KMS-11 (cell line): Measurements from ENCODE around the gene TEX28.

ENCODE experiments used
- H2AFZ ChIP-seq: fragments of 200-600 bp; sonication (generic); 2 replicates; pipeline ENCODE4 v1.6.1; 2016; ENCODE audit warnings: antibody characterized with exemption, mixed run types, low read depth
- H3K27ac ChIP-seq: fragments of 200-600 bp; sonication (generic); 2 replicates; pipeline ENCODE4 v1.6.1; 2016; ENCODE audit warnings: mild to moderate bottlenecking, mixed run types
- H3K27me3 ChIP-seq: fragments of 200-600 bp; sonication (generic); 2 replicates; pipeline ENCODE4 v1.6.1; 2017; ENCODE audit warnings: mild to moderate bottlenecking, low read depth, mixed run types, moderate library complexity; ENCODE audit not compliant: insufficient read depth
- H3K36me3 ChIP-seq: fragments of 200-600 bp; sonication (generic); 2 replicates; pipeline ENCODE4 v1.6.1; 2017; ENCODE audit warnings: mild to moderate bottlenecking, mixed run types; ENCODE audit not compliant: insufficient read depth
- H3K4me1 ChIP-seq: fragments of 200-600 bp; sonication (generic); 2 replicates; pipeline ENCODE4 v1.6.1; 2016; ENCODE audit warnings: mild to moderate bottlenecking, low read depth, mixed run types; ENCODE audit not compliant: poor library complexity, severe bottlenecking
- H3K4me2 ChIP-seq: fragments of 200-600 bp; sonication (generic); 2 replicates; pipeline ENCODE4 v1.7.0; 2016; ENCODE audit warnings: mild to moderate bottlenecking, mixed run types
- H3K4me3 ChIP-seq: fragments of 200-600 bp; sonication (generic); IDR thresholded peaks from 2 replicates; pipeline ENCODE4 v1.6.1; 2017; ENCODE audit warnings: low read depth, low read length, mixed read lengths; ENCODE audit not compliant: insufficient read depth
- H3K79me2 ChIP-seq: fragments of 200-600 bp; sonication (generic); 2 replicates; pipeline ENCODE4 v1.6.1; 2016; ENCODE audit warnings: low read depth, mixed run types; ENCODE audit not compliant: insufficient read depth
- H3K9ac ChIP-seq: fragments of 200-600 bp; sonication (generic); 2 replicates; pipeline ENCODE4 v1.6.1; 2016; ENCODE audit warnings: mild to moderate bottlenecking, mixed run types
- H4K20me1 ChIP-seq: fragments of 200-600 bp; sonication (generic); 2 replicates; pipeline ENCODE4 v1.6.1; 2016; ENCODE audit warnings: mild to moderate bottlenecking, mixed run types; ENCODE audit not compliant: insufficient read depth
- CTCF ChIP-seq: fragments of 200-600 bp; sonication (generic); conservative IDR thresholded peaks from 2 replicates; pipeline ENCODE4 v1.6.1; 2017; ENCODE audit warnings: low read depth, mild to moderate bottlenecking, antibody characterized with exemption, low read length, moderate library complexity, mixed read lengths

The TEX28 gene

GRCh38 chrX:154322890-154323289 lies 28.0 kb upstream of the TEX28 start:
- H3K27me3 ChIP-seq = peaks cover 3% of the 10 kb centered on the region; the same call in 1 of the 2 replicates

GRCh38 chrX:154321594-154321993 lies 26.7 kb upstream of the TEX28 start:
- H2AFZ ChIP-seq = peak overlapping the region; percentile 10; the same call in 1 of the 2 replicates
- H3K27ac ChIP-seq = no peak overlapping the region
- peaks cover 3% of the 10 kb centered on the region; the same call in 1 of the 2 replicates for H3K27me3 ChIP-seq
- peak overlapping the region; percentile 9; the same call in 1 of the 2 replicates for H3K4me2 ChIP-seq
- no peaks in the 10 kb centered on the region for H3K79me2 ChIP-seq
- H3K9ac ChIP-seq = no peak overlapping the region
- H3K4me1 ChIP-seq = peaks cover 10% of the 10 kb centered on the region
- no peaks in the 10 kb centered on the region for H3K36me3 ChIP-seq
- TF ChIP-seq CTCF = no peak
- H3K4me3 ChIP-seq = no peak overlapping the region
- H4K20me1 ChIP-seq = no peaks in the 10 kb centered on the region

More at GRCh38 chrX:154322890-154323289, 28.0 kb upstream of the TEX28 start:
- no peak overlapping the region for H3K4me3 ChIP-seq
- no peaks in the 10 kb centered on the region for H3K79me2 ChIP-seq
- peaks cover 10% of the 10 kb centered on the region for H3K4me1 ChIP-seq
- H3K36me3 ChIP-seq = no peaks in the 10 kb centered on the region
- no peak overlapping the region for H3K4me2 ChIP-seq
- no peak overlapping the region for H3K27ac ChIP-seq
- no peak for TF ChIP-seq CTCF
- no peak overlapping the region for H3K9ac ChIP-seq
- H4K20me1 ChIP-seq = no peaks in the 10 kb centered on the region
- no peak overlapping the region for H2AFZ ChIP-seq

- Histone ChIP-seq H2AFZ (no peak overlapping the region), H3K27ac (no peak overlapping the region)
Observed at GRCh38 chrX:154321152-154321551, 26.2 kb upstream of the TEX28 start.

GRCh38 chrX:154320406-154320805 lies 25.5 kb upstream of the TEX28 start:
- no peak for TF ChIP-seq CTCF
- H2AFZ ChIP-seq = no peak overlapping the region
- no peaks in the 10 kb centered on the region for H3K79me2 ChIP-seq
- H3K27me3 ChIP-seq = peaks cover 1% of the 10 kb centered on the region; the same call in 1 of the 2 replicates
- no peak overlapping the region for H3K27ac ChIP-seq
- no peak overlapping the region for H3K4me3 ChIP-seq
- no peaks in the 10 kb centered on the region for H4K20me1 ChIP-seq
- H3K4me2 ChIP-seq = no peak overlapping the region
- H3K9ac ChIP-seq = no peak overlapping the region
- H3K4me1 ChIP-seq = peaks cover 10% of the 10 kb centered on the region
- H3K36me3 ChIP-seq = no peaks in the 10 kb centered on the region

More at GRCh38 chrX:154321152-154321551, 26.2 kb upstream of the TEX28 start:
- H3K9ac ChIP-seq = no peak overlapping the region
- peaks cover 10% of the 10 kb centered on the region for H3K4me1 ChIP-seq
- H3K79me2 ChIP-seq = no peaks in the 10 kb centered on the region
- TF ChIP-seq CTCF = no peak
- H3K36me3 ChIP-seq = no peaks in the 10 kb centered on the region
- no peaks in the 10 kb centered on the region for H4K20me1 ChIP-seq
- no peak overlapping the region for H3K4me2 ChIP-seq
- H3K27me3 ChIP-seq = peaks cover 3% of the 10 kb centered on the region; the same call in 1 of the 2 replicates
- H3K4me3 ChIP-seq = no peak overlapping the region
